BE2C (cell line): ENCODE measurements around the gene BIN1.

ENCODE experiments used
- DNase-seq: peaks from one replicate; pipeline ENCODE4 v3.0.0-alpha.2; 2020
- H3K27me3 ChIP-seq: fragments of 250-450 bp; sonication (Bioruptor Pico); 2 replicates; pipeline ENCODE4 v1.5.1; 2020; ENCODE audit warnings: mild to moderate bottlenecking
- H3K36me3 ChIP-seq: fragments of 250-450 bp; sonication (Bioruptor Pico); 2 replicates; pipeline ENCODE4 v1.5.1; 2020; ENCODE audit warnings: mild to moderate bottlenecking
- H3K4me1 ChIP-seq: fragments of 250-450 bp; sonication (Bioruptor Pico); 2 replicates; pipeline ENCODE4 v1.5.1; 2020
- H3K4me3 ChIP-seq: 2 replicates; pipeline ENCODE4 v1.5.1; 2011; ENCODE audit warnings: low read depth, low read length
- H3K9me3 ChIP-seq: fragments of 250-450 bp; sonication (Bioruptor Pico); 2 replicates; pipeline ENCODE4 v1.5.1; 2020
- CTCF ChIP-seq: IDR thresholded peaks from 2 replicates; pipeline ENCODE4 v1.5.1; 2012; ENCODE audit warnings: mild to moderate bottlenecking, low read depth, low read length

The BIN1 gene

DNA sequence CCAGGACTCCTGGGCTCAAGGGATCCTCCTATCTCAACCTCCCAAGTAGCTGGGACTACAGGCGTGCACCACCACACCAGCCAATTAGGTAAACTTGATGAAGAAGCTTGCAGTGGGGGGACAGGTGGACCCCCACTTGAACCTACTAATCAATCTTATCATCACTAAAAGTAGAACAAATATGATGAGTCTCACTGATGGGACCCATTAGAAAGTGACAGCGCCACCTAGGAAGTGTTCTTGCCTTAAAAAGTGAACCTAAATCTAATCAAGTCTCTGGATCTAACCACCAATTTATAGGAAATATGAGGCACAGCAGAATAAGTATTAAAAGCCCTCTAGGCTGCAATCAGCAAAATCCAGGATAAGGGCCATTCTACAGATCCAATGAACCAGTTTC lies 79.2 kb downstream of the BIN1 start:
- no peak for DNase-seq
- Histone ChIP-seq H3K36me3 (no peaks in the 10 kb centered on the region), H3K4me3 (no peak overlapping the region), H3K9me3 (no peaks in the 10 kb centered on the region), H3K4me1 (no peaks in the 10 kb centered on the region), H3K27me3 (no peaks in the 10 kb centered on the region)
- no peak; the same call in 1 of the 2 replicates for TF ChIP-seq CTCF

- Histone ChIP-seq H3K4me1 (no peaks in the 10 kb centered on the region), H3K9me3 (no peaks in the 10 kb centered on the region), H3K27me3 (no peaks in the 10 kb centered on the region), H3K36me3 (no peaks in the 10 kb centered on the region), H3K4me3 (peak overlapping the region; percentile 73)
- peak; percentile 84 for DNase-seq
- peak; percentile 37 for TF ChIP-seq CTCF
Measured at GRCh38 chr2:127025359-127026166, 81.4 kb downstream of the BIN1 start.

DNA sequence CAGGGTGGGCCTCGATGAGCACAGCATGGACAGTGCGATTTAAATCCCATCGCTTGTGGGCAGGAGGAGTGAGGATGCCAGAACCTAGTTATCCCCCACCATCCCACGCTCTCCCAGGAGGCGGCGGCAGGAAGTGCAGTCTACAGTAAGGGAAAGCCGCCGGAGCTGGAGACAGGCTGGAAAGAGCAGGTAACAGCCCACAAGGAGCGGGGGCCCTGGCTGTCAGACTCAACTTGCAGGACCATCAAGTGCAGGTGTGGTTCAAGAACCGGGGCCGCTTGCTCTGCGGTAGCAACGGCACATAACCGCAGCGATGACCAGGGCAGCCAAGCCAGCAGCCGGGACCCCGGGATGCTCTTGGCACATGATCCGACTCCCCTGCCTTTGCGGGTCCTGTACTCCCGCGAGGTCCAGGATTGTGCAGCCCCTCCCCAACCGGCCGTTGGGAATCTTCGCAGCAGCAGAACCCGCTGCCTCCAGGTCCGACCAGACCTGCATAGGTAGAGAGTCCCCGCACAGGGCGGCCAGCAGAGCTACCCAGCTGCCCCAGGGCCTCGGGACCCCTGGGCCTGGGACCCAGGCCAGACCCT lies 82.1 kb downstream of the BIN1 start:
- no peaks in the 10 kb centered on the region for H3K36me3 ChIP-seq
- peak; percentile 30 for TF ChIP-seq CTCF
- peak; percentile 60 for DNase-seq
- H3K4me3 ChIP-seq, result peak overlapping the region; percentile 73
- H3K4me1 ChIP-seq, result no peaks in the 10 kb centered on the region
- no peaks in the 10 kb centered on the region for H3K9me3 ChIP-seq
- H3K27me3 ChIP-seq, result no peaks in the 10 kb centered on the region

- Histone ChIP-seq H3K9me3 (no peaks in the 10 kb centered on the region), H3K27me3 (no peaks in the 10 kb centered on the region), H3K36me3 (no peaks in the 10 kb centered on the region), H3K4me3 (no peak overlapping the region), H3K4me1 (no peaks in the 10 kb centered on the region)
- no peak for DNase-seq
- no peak for TF ChIP-seq CTCF
Measured at GRCh38 chr2:127023504-127023903, 83.5 kb downstream of the BIN1 start.

GRCh38 chr2:127022817-127023216 lies 84.1 kb downstream of the BIN1 start:
- Histone ChIP-seq H3K4me3 (no peak overlapping the region), H3K4me1 (no peaks in the 10 kb centered on the region), H3K36me3 (no peaks in the 10 kb centered on the region), H3K9me3 (no peaks in the 10 kb centered on the region), H3K27me3 (no peaks in the 10 kb centered on the region)
- TF ChIP-seq CTCF, result no peak
- no peak for DNase-seq

GRCh38 chr2:127020536-127020935 lies 86.4 kb downstream of the BIN1 start:
- Histone ChIP-seq H3K9me3 (no peaks in the 10 kb centered on the region), H3K27me3 (no peaks in the 10 kb centered on the region), H3K4me1 (no peaks in the 10 kb centered on the region), H3K36me3 (no peaks in the 10 kb centered on the region), H3K4me3 (no peak overlapping the region)
- no peak for DNase-seq
- TF ChIP-seq CTCF, result no peak
